K562 (cell line): Measurements from ENCODE around the gene C11orf98. TPM values are rescaled to one million over a fixed set of nuclear protein-coding genes. Genes with fewer than 3 reads are reported as not detected.
A peak's percentile ranks its signal among the peaks of the same experiment; 100 is the strongest.

Experiments
- ATF2 ChIP-seq: sonication (generic); formaldehyde crosslinking; IDR thresholded peaks from 2 replicates; pipeline ENCODE4 v1.8.1; 2022; ENCODE audit warnings: missing genetic modification reagents
- BRD9 ChIP-seq: fragments of 450-650 bp; IDR thresholded peaks from 2 replicates; pipeline ENCODE4 v1.6.1; 2018; ENCODE audit warnings: low read depth; ENCODE audit not compliant: partially characterized antibody
- CREB1 ChIP-seq, 2 experiments: sonication (generic) in 1 of 2; formaldehyde crosslinking in 1 of 2; IDR thresholded peaks; 2 replicates each; pipeline versions ENCODE4 v1.6.1 to v1.8.0; 2012 to 2022; ENCODE audit warnings: inconsistent platforms in 1 of 2, mild to moderate bottlenecking in 1 of 2, missing genetic modification reagents in 1 of 2, moderate library complexity in 1 of 2
- KAT7 ChIP-seq: sonication (generic); formaldehyde crosslinking; IDR thresholded peaks from 2 replicates; pipeline ENCODE4 v1.8.0; 2022; ENCODE audit warnings: missing genetic modification reagents, mild to moderate bottlenecking, borderline replicate concordance
- PML ChIP-seq: IDR thresholded peaks from 2 replicates; pipeline ENCODE4 v1.6.1; 2012; ENCODE audit warnings: low read length, inconsistent platforms
- SMAD2 ChIP-seq: fragments of 150-350 bp; IDR thresholded peaks from 2 replicates; pipeline ENCODE4 v1.6.1; 2014; ENCODE audit warnings: low read depth, mild to moderate bottlenecking, low read length
- TCF7L2 ChIP-seq: fragments of 150-350 bp; IDR thresholded peaks from 2 replicates; pipeline ENCODE4 v1.6.1; 2016; ENCODE audit warnings: low read depth, mild to moderate bottlenecking, low read length, moderate library complexity
- TEAD1 ChIP-seq, 2 experiments: fragments of 450-650 bp in 1 of 2; sonication (generic) in 1 of 2; formaldehyde crosslinking; IDR thresholded peaks; 2 replicates each; pipeline versions ENCODE4 v1.4.0 to v1.8.0; 2020 to 2022; ENCODE audit warnings: mild to moderate bottlenecking in 2 of 2, missing genetic modification reagents in 1 of 2
- ZBTB40 ChIP-seq, 2 experiments: fragments of 450-650 bp in 1 of 2; sonication (generic) in 1 of 2; formaldehyde crosslinking in 1 of 2; IDR thresholded peaks; 2 replicates each; pipeline versions ENCODE4 v1.7.1 to v1.9.0; 2016 to 2022; ENCODE audit warnings: inconsistent platforms in 1 of 2, mild to moderate bottlenecking in 1 of 2, missing genetic modification reagents in 1 of 2
- ZBTB43 ChIP-seq: sonication (generic); formaldehyde crosslinking; IDR thresholded peaks from 2 replicates; pipeline ENCODE4 v1.8.0; 2023; ENCODE audit warnings: mild to moderate bottlenecking, missing genetic modification reagents
- ZBTB9 ChIP-seq: fragments of 450-650 bp; formaldehyde crosslinking; IDR thresholded peaks from 2 replicates; pipeline ENCODE4 v1.4.0; 2020; ENCODE audit warnings: mild to moderate bottlenecking, moderate library complexity
- polyA plus RNA-seq, 8 experiments: library from polyadenylated mRNA; depleted of rRNA in 4 of 8; stranded (reverse) in 5 of 8; unstranded in 3 of 8; fragments of >200 nt; fragmentation: Nextera tagmentation in 2 of 8; fragmentation: Illumina TruSeq in 1 of 8; extraction: Ambion mirVana in 2 of 8; extraction: Trizol in 1 of 8; gene quantifications; 2 replicates each; pipeline versions ENCODE4 v1.2.1 to v1.2.3, GENCODE V29; 2011 to 2014; ENCODE audit warnings: inconsistent platforms in 1 of 8, missing spikeins in 1 of 8
- total RNA-seq, 7 experiments: library from RNA; depleted of rRNA in 6 of 7; stranded (reverse); fragments of >200 nt in 6 of 7; fragmentation: Illumina TruSeq in 2 of 7; extraction: Trizol in 2 of 7; gene quantifications; 2 replicates each; pipeline versions ENCODE4 v1.2.1 to v1.2.3, GENCODE V29; 2011 to 2021; ENCODE audit warnings: low replicate concordance in 1 of 7

Gene C11orf98
- total and polyA plus RNA-seq, 9 of the 15 experiments (the other 6 are each of a cell fraction or from before 2014, with no cell fraction given), result 103 to 352 (median 218) TPM

- TF ChIP-seq TEAD1 (CRISPR knock-in tag; IDR thresholded peaks at IDR 0.05) (no peak), CREB1 (IDR thresholded peaks at IDR 0.05) (peak; percentile 18; the same call in 1 of the 2 replicates), CREB1 (CRISPR knock-in tag; IDR thresholded peaks at IDR 0.05) (no peak), ZBTB9 (CRISPR knock-in tag) (no peak), KAT7 (CRISPR knock-in tag) (no peak), SMAD2 (no peak), ZBTB40 (IDR thresholded peaks at IDR 0.05) (no peak), ZBTB40 (CRISPR knock-in tag; IDR thresholded peaks at IDR 0.05) (no peak), TCF7L2 (peak; percentile 84), ATF2 (CRISPR knock-in tag) (no peak), ZBTB43 (CRISPR knock-in tag) (no peak), PML (no peak), BRD9 (no peak)
Observed at GRCh38 chr11:62707277-62707861, 42.4 kb upstream of the C11orf98 start, which contains the start of the genes BSCL2 and GNG3 (continued).
